ENCODE data around the gene FER.
A peak's percentile ranks its signal among the peaks of the same experiment; 100 is the strongest.

FER gene

GRCh38 chr5:108797986-108798385, 50.3 kb downstream of the FER start:
- Histone ChIP-seq H3K36me3 (ENCODE audit: control insufficient read depth, insufficient read depth, low read length) (peaks cover 2% of the 10 kb centered on the region; the same call in 1 of the 2 replicates), H3K9me3 (ENCODE audit: control insufficient read depth, insufficient read depth, low read depth, low read length) (peaks cover 7% of the 10 kb centered on the region; the same call in 1 of the 2 replicates), H3K27ac (ENCODE audit: low read depth, low read length) (no peak overlapping the region), H3K9ac (ENCODE audit: low read length) (no peak overlapping the region), H3K4me1 (ENCODE audit: control insufficient read depth, insufficient read depth, low read length) (peaks cover 4% of the 10 kb centered on the region; the same call in 1 of the 2 replicates), H3K27me3 (ENCODE audit: control insufficient read depth, insufficient read depth, low read length) (no peaks in the 10 kb centered on the region), H3K4me3 (ENCODE audit: low read depth, low read length) (no peak overlapping the region)

GRCh38 chr5:108798513-108799265, 51.0 kb downstream of the FER start:
- Histone ChIP-seq H3K4me1 (ENCODE audit: control insufficient read depth, insufficient read depth, low read length) (peaks cover 4% of the 10 kb centered on the region; the same call in 1 of the 2 replicates), H3K9ac (ENCODE audit: low read length) (no peak overlapping the region), H3K36me3 (ENCODE audit: control insufficient read depth, insufficient read depth, low read length) (no peaks in the 10 kb centered on the region), H3K27ac (ENCODE audit: low read depth, low read length) (no peak overlapping the region), H3K27me3 (ENCODE audit: control insufficient read depth, insufficient read depth, low read length) (no peaks in the 10 kb centered on the region), H3K9me3 (ENCODE audit: control insufficient read depth, insufficient read depth, low read depth, low read length) (peaks cover 12% of the 10 kb centered on the region; the same call in 1 of the 2 replicates), H3K4me3 (ENCODE audit: low read depth, low read length) (no peak overlapping the region)

GRCh38 chr5:108801301-108801700, 53.6 kb downstream of the FER start:
- Histone ChIP-seq H3K9ac (ENCODE audit: low read length) (no peak overlapping the region), H3K4me1 (ENCODE audit: control insufficient read depth, insufficient read depth, low read length) (peaks cover 4% of the 10 kb centered on the region; the same call in 1 of the 2 replicates), H3K36me3 (ENCODE audit: control insufficient read depth, insufficient read depth, low read length) (no peaks in the 10 kb centered on the region), H3K4me3 (ENCODE audit: low read depth, low read length) (no peak overlapping the region), H3K27me3 (ENCODE audit: control insufficient read depth, insufficient read depth, low read length) (no peaks in the 10 kb centered on the region), H3K27ac (ENCODE audit: low read depth, low read length) (no peak overlapping the region), H3K9me3 (ENCODE audit: control insufficient read depth, insufficient read depth, low read depth, low read length) (peaks cover 34% of the 10 kb centered on the region)

- Histone ChIP-seq H3K27me3 (ENCODE audit: control insufficient read depth, insufficient read depth, low read length) (no peaks in the 10 kb centered on the region), H3K4me3 (ENCODE audit: low read depth, low read length) (no peak overlapping the region), H3K9me3 (ENCODE audit: control insufficient read depth, insufficient read depth, low read depth, low read length) (peaks cover 35% of the 10 kb centered on the region), H3K27ac (ENCODE audit: low read depth, low read length) (no peak overlapping the region), H3K4me1 (ENCODE audit: control insufficient read depth, insufficient read depth, low read length) (peaks cover 4% of the 10 kb centered on the region; the same call in 1 of the 2 replicates), H3K36me3 (ENCODE audit: control insufficient read depth, insufficient read depth, low read length) (no peaks in the 10 kb centered on the region), H3K9ac (ENCODE audit: low read length) (no peak overlapping the region)
Measured at GRCh38 chr5:108801776-108802175, 54.1 kb downstream of the FER start.

- H3K4me3 ChIP-seq (ENCODE audit: low read depth, low read length) = no peak overlapping the region
- H3K9me3 ChIP-seq (ENCODE audit: control insufficient read depth, insufficient read depth, low read depth, low read length) = peaks cover 33% of the 10 kb centered on the region
- no peak overlapping the region for H3K9ac ChIP-seq (ENCODE audit: low read length)
- H3K4me1 ChIP-seq (ENCODE audit: control insufficient read depth, insufficient read depth, low read length) = peaks cover 4% of the 10 kb centered on the region; the same call in 1 of the 2 replicates
- H3K36me3 ChIP-seq (ENCODE audit: control insufficient read depth, insufficient read depth, low read length) = no peaks in the 10 kb centered on the region; the same call in 1 of the 2 replicates
- no peak overlapping the region for H3K27ac ChIP-seq (ENCODE audit: low read depth, low read length)
- H3K27me3 ChIP-seq (ENCODE audit: control insufficient read depth, insufficient read depth, low read length) = no peaks in the 10 kb centered on the region
Measured at GRCh38 chr5:108810717-108811116, 63.0 kb downstream of the FER start.

- H3K36me3 ChIP-seq (ENCODE audit: control insufficient read depth, insufficient read depth, low read length) = no peaks in the 10 kb centered on the region
- H3K27ac ChIP-seq (ENCODE audit: low read depth, low read length) = peak overlapping the region; percentile 3; the same call in 1 of the 2 replicates
- peaks cover 4% of the 10 kb centered on the region; the same call in 1 of the 2 replicates for H3K4me1 ChIP-seq (ENCODE audit: control insufficient read depth, insufficient read depth, low read length)
- H3K9me3 ChIP-seq (ENCODE audit: control insufficient read depth, insufficient read depth, low read depth, low read length) = peaks cover 16% of the 10 kb centered on the region
- H3K27me3 ChIP-seq (ENCODE audit: control insufficient read depth, insufficient read depth, low read length) = no peaks in the 10 kb centered on the region
- H3K4me3 ChIP-seq (ENCODE audit: low read depth, low read length) = no peak overlapping the region
- H3K9ac ChIP-seq (ENCODE audit: low read length) = no peak overlapping the region
Measured at GRCh38 chr5:108813673-108814072, 66.0 kb downstream of the FER start.

- Histone ChIP-seq H3K36me3 (ENCODE audit: control insufficient read depth, insufficient read depth, low read length) (no peaks in the 10 kb centered on the region), H3K27me3 (ENCODE audit: control insufficient read depth, insufficient read depth, low read length) (no peaks in the 10 kb centered on the region), H3K4me1 (ENCODE audit: control insufficient read depth, insufficient read depth, low read length) (peaks cover 4% of the 10 kb centered on the region; the same call in 1 of the 2 replicates), H3K9me3 (ENCODE audit: control insufficient read depth, insufficient read depth, low read depth, low read length) (peaks cover 9% of the 10 kb centered on the region), H3K9ac (ENCODE audit: low read length) (no peak overlapping the region), H3K4me3 (ENCODE audit: low read depth, low read length) (no peak overlapping the region), H3K27ac (ENCODE audit: low read depth, low read length) (no peak overlapping the region)
Measured at GRCh38 chr5:108814551-108814950, 66.9 kb downstream of the FER start.

- H3K4me3 ChIP-seq (ENCODE audit: low read depth, low read length) = no peak overlapping the region
- no peak overlapping the region for H3K27ac ChIP-seq (ENCODE audit: low read depth, low read length)
- H3K36me3 ChIP-seq (ENCODE audit: control insufficient read depth, insufficient read depth, low read length) = no peaks in the 10 kb centered on the region
- H3K27me3 ChIP-seq (ENCODE audit: control insufficient read depth, insufficient read depth, low read length) = no peaks in the 10 kb centered on the region
- no peaks in the 10 kb centered on the region; the same call in 1 of the 2 replicates for H3K9me3 ChIP-seq (ENCODE audit: control insufficient read depth, insufficient read depth, low read depth, low read length)
- no peak overlapping the region for H3K9ac ChIP-seq (ENCODE audit: low read length)
- no peaks in the 10 kb centered on the region for H3K4me1 ChIP-seq (ENCODE audit: control insufficient read depth, insufficient read depth, low read length)
Measured at GRCh38 chr5:108818613-108819272, 71.0 kb downstream of the FER start.

- no peaks in the 10 kb centered on the region for H3K36me3 ChIP-seq (ENCODE audit: control insufficient read depth, insufficient read depth, low read length)
- H3K27ac ChIP-seq (ENCODE audit: low read depth, low read length) = no peak overlapping the region
- peaks cover 3% of the 10 kb centered on the region; the same call in 1 of the 2 replicates for H3K4me1 ChIP-seq (ENCODE audit: control insufficient read depth, insufficient read depth, low read length)
- no peaks in the 10 kb centered on the region for H3K27me3 ChIP-seq (ENCODE audit: control insufficient read depth, insufficient read depth, low read length)
- no peaks in the 10 kb centered on the region; the same call in 1 of the 2 replicates for H3K9me3 ChIP-seq (ENCODE audit: control insufficient read depth, insufficient read depth, low read depth, low read length)
- no peak overlapping the region for H3K9ac ChIP-seq (ENCODE audit: low read length)
- H3K4me3 ChIP-seq (ENCODE audit: low read depth, low read length) = no peak overlapping the region
Measured at GRCh38 chr5:108820983-108821382, 73.3 kb downstream of the FER start.

GRCh38 chr5:108822211-108822947, 74.7 kb downstream of the FER start:
- Histone ChIP-seq H3K27me3 (ENCODE audit: control insufficient read depth, insufficient read depth, low read length) (no peaks in the 10 kb centered on the region), H3K4me3 (ENCODE audit: low read depth, low read length) (no peak overlapping the region), H3K27ac (ENCODE audit: low read depth, low read length) (no peak overlapping the region), H3K9ac (ENCODE audit: low read length) (no peak overlapping the region), H3K4me1 (ENCODE audit: control insufficient read depth, insufficient read depth, low read length) (peaks cover 3% of the 10 kb centered on the region; the same call in 1 of the 2 replicates), H3K9me3 (ENCODE audit: control insufficient read depth, insufficient read depth, low read depth, low read length) (no peaks in the 10 kb centered on the region; the same call in 1 of the 2 replicates), H3K36me3 (ENCODE audit: control insufficient read depth, insufficient read depth, low read length) (no peaks in the 10 kb centered on the region)
